Measurements from ENCODE around the gene SKOR1.

Gene SKOR1

GRCh38 chr15:67794832-67795574 is 30.3 kb upstream of the SKOR1 start:
- no peak for DNase-seq

- DNase-seq = no peak
Measured at GRCh38 chr15:67796196-67797127, 28.8 kb upstream of the SKOR1 start.

- no peak for DNase-seq
Measured at GRCh38 chr15:67799801-67800205, 25.5 kb upstream of the SKOR1 start.

- no peak for DNase-seq
Measured at GRCh38 chr15:67801142-67801541, 24.2 kb upstream of the SKOR1 start.

GRCh38 chr15:67801926-67802914 is 23.1 kb upstream of the SKOR1 start:
- DNase-seq = no peak

GRCh38 chr15:67803299-67803698 is 22.0 kb upstream of the SKOR1 start:
- no peak for DNase-seq

GRCh38 chr15:67803996-67804843 is 21.1 kb upstream of the SKOR1 start:
- DNase-seq = no peak

GRCh38 chr15:67805008-67805665 is 20.2 kb upstream of the SKOR1 start:
- DNase-seq = no peak

- DNase-seq = no peak
Measured at GRCh38 chr15:67805666-67806516, 19.4 kb upstream of the SKOR1 start.

GRCh38 chr15:67806536-67806935 is 18.8 kb upstream of the SKOR1 start:
- no peak for DNase-seq

GRCh38 chr15:67807141-67807540 is 18.2 kb upstream of the SKOR1 start:
- no peak for DNase-seq

GRCh38 chr15:67807836-67808235 is 17.5 kb upstream of the SKOR1 start:
- DNase-seq = no peak

- DNase-seq = no peak
Measured at GRCh38 chr15:67808821-67809220, 16.5 kb upstream of the SKOR1 start.

- no peak for DNase-seq
Measured at GRCh38 chr15:67809441-67809840, 15.9 kb upstream of the SKOR1 start.

GRCh38 chr15:67809866-67810265 is 15.4 kb upstream of the SKOR1 start:
- no peak for DNase-seq

- no peak for DNase-seq
Measured at GRCh38 chr15:67812241-67812644, 13.1 kb upstream of the SKOR1 start.

- no peak for DNase-seq
Measured at GRCh38 chr15:67813104-67813634, 12.1 kb upstream of the SKOR1 start.

GRCh38 chr15:67815036-67815592 is 10.2 kb upstream of the SKOR1 start:
- no peak for DNase-seq

- DNase-seq = no peak
Measured at GRCh38 chr15:67816668-67817067, 8.6 kb upstream of the SKOR1 start.

- no peak for DNase-seq
Measured at GRCh38 chr15:67818464-67818863, 6.8 kb upstream of the SKOR1 start.
